H1 (cell line): ENCODE results near the gene BTBD1. TPM values are rescaled to one million over a fixed set of nuclear protein-coding genes. Genes with fewer than 3 reads are reported as not detected.

Source experiments
- CTCF ChIA-PET: fragments of 300-600 bp; sonication (Branson Sonifier 250); formaldehyde crosslinking; loops from one replicate; lab custom pipeline; 2021; ENCODE audit not compliant: partially characterized antibody; lab: Charles Lee
- POLR2A ChIA-PET: fragments of 300-600 bp; sonication (Branson Sonifier 250); formaldehyde crosslinking; loops from one replicate; lab custom pipeline; 2021; ENCODE audit warnings: inconsistent platforms; ENCODE audit not compliant: partially characterized antibody; lab: Charles Lee
- DNase-seq, 2 experiments: peaks; one replicate each; pipeline versions ENCODE4 v3.0.0 to v3.0.0-alpha.2; 2010 to 2022; ENCODE audit warnings: low spot score in 2 of 2, low read depth in 1 of 2, mixed read lengths in 1 of 2
- FAIRE-seq: peaks from 2 replicates; lab custom pipeline; 2011; peaks lifted over from hg19 to GRCh38; lab: Jason Lieb, UNC
- H2AFZ ChIP-seq: 2 replicates; pipeline ENCODE4 v1.8.1; 2012; ENCODE audit warnings: low read length, inconsistent platforms
- H2AK5ac ChIP-seq: 2 replicates; pipeline ENCODE4 v1.6.1; 2013; ENCODE audit warnings: low read depth, low read length
- H2BK120ac ChIP-seq: replicated peaks from 2 replicates; pipeline ENCODE3; 2013; ENCODE audit warnings: low read depth, low read length, inconsistent platforms
- H2BK12ac ChIP-seq: 2 replicates; pipeline ENCODE4 v1.6.1; 2013; ENCODE audit warnings: low read depth, low read length
- H2BK15ac ChIP-seq: 2 replicates; pipeline ENCODE4 v1.6.1; 2013; ENCODE audit warnings: low read length
- H2BK20ac ChIP-seq: 2 replicates; pipeline ENCODE4 v1.6.1; 2013; ENCODE audit warnings: low read length
- H2BK5ac ChIP-seq: 2 replicates; pipeline ENCODE4 v1.6.1; 2013; ENCODE audit warnings: low read depth, low read length
- H3K14ac ChIP-seq: 2 replicates; pipeline ENCODE4 v1.6.1; 2013; ENCODE audit warnings: inconsistent platforms; ENCODE audit not compliant: insufficient read length
- H3K18ac ChIP-seq: 2 replicates; pipeline ENCODE4 v1.6.1; 2013; ENCODE audit warnings: low read length; ENCODE audit errors: extremely low read depth
- H3K23ac ChIP-seq: 2 replicates; pipeline ENCODE4 v1.6.1; 2013; ENCODE audit warnings: inconsistent platforms; ENCODE audit not compliant: insufficient read length
- H3K23me2 ChIP-seq: 2 replicates; pipeline ENCODE4 v1.6.1; 2013; ENCODE audit warnings: low read depth, low read length
- H3K27ac ChIP-seq: 2 replicates; pipeline ENCODE4 v1.6.1; 2011; ENCODE audit warnings: low read depth, low read length, inconsistent platforms
- H3K27me3 ChIP-seq, 4 experiments: replicated peaks in 1 of 4; 1 replicate in 1 of 4; 2 replicates in 3 of 4; pipeline versions ENCODE4 v1.6.1 to v1.8.1; 2011 to 2013; ENCODE audit warnings: low read length in 3 of 4, mild to moderate bottlenecking in 3 of 4, inconsistent platforms in 2 of 4, mixed read lengths in 2 of 4, moderate library complexity in 1 of 4; ENCODE audit not compliant: control insufficient read depth in 3 of 4, insufficient read depth in 3 of 4; ENCODE audit errors: extremely low read depth in 1 of 4
- H3K36me3 ChIP-seq, 4 experiments: 2 replicates each; pipeline versions ENCODE4 v1.6.1 to v1.8.1; 2011 to 2013; ENCODE audit warnings: mild to moderate bottlenecking in 4 of 4, low read length in 3 of 4, moderate library complexity in 2 of 4, control low read depth in 1 of 4, inconsistent platforms in 1 of 4; ENCODE audit not compliant: insufficient read depth in 4 of 4, control insufficient read depth in 2 of 4
- H3K4ac ChIP-seq: replicated peaks from 2 replicates; pipeline ENCODE3; 2013; ENCODE audit warnings: low read length, low read depth, mixed read lengths, inconsistent platforms; ENCODE audit not compliant: insufficient read length
- H3K4me1 ChIP-seq, 4 experiments: replicated peaks in 1 of 4; 1 replicate in 1 of 4; 2 replicates in 3 of 4; pipeline versions ENCODE4 v1.6.1 to v1.8.1; 2011 to 2013; ENCODE audit warnings: low read length in 3 of 4, inconsistent platforms in 2 of 4, mixed read lengths in 1 of 4; ENCODE audit not compliant: insufficient read depth in 4 of 4, control insufficient read depth in 3 of 4
- H3K4me2 ChIP-seq, 2 experiments: 2 replicates each; pipeline versions ENCODE4 v1.6.1 to v1.8.1; 2011 to 2013; ENCODE audit warnings: low read depth in 2 of 2, low read length in 2 of 2, control low read depth in 1 of 2, inconsistent platforms in 1 of 2, mild to moderate bottlenecking in 1 of 2; ENCODE audit not compliant: insufficient read depth in 1 of 2
- H3K4me3 ChIP-seq, 4 experiments: fragments of 200-600, 300-600 bp in 1 of 4; sonication (generic), shearing (Covaris generic), sonication (Bioruptor Twin) in 1 of 4; 2 replicates each; pipeline versions ENCODE4 v1.5.1 to v1.8.1; 2011 to 2016; ENCODE audit warnings: low read length in 4 of 4, low read depth in 3 of 4, control low read depth in 2 of 4, inconsistent platforms in 2 of 4, mild to moderate bottlenecking in 2 of 4, mixed read lengths in 1 of 4, moderate library complexity in 1 of 4; ENCODE audit not compliant: insufficient read depth in 2 of 4; ENCODE audit errors: extremely low read depth in 1 of 4
- H3K56ac ChIP-seq: replicated peaks from 2 replicates; pipeline ENCODE3; 2013; ENCODE audit warnings: low read depth, mild to moderate bottlenecking, mixed read lengths, low read length, inconsistent platforms; ENCODE audit not compliant: insufficient read length
- H3K79me1 ChIP-seq: 2 replicates; pipeline ENCODE4 v1.6.1; 2013; ENCODE audit warnings: low read depth, low read length, control low read depth
- H3K79me2 ChIP-seq, 2 experiments: 2 replicates each; pipeline versions ENCODE4 v1.6.1 to v1.8.1; 2012 to 2013; ENCODE audit warnings: low read length in 2 of 2, mild to moderate bottlenecking in 2 of 2, inconsistent platforms in 1 of 2; ENCODE audit not compliant: insufficient read depth in 2 of 2, control insufficient read depth in 1 of 2
- H3K9ac ChIP-seq, 4 experiments: replicated peaks in 1 of 4; 1 replicate in 1 of 4; 2 replicates in 3 of 4; pipeline versions ENCODE4 v1.6.1 to v1.8.1; 2011 to 2013; ENCODE audit warnings: low read depth in 3 of 4, low read length in 3 of 4, control low read depth in 2 of 4, mild to moderate bottlenecking in 2 of 4, moderate library complexity in 2 of 4, inconsistent platforms in 1 of 4; ENCODE audit errors: extremely low read depth in 1 of 4
- H3K9me3 ChIP-seq, 2 experiments: 2 replicates each; pipeline versions ENCODE4 v1.6.1 to v1.8.1; 2012 to 2013; ENCODE audit warnings: mild to moderate bottlenecking in 2 of 2, moderate library complexity in 2 of 2, control low read depth in 1 of 2, inconsistent platforms in 1 of 2, low read depth in 1 of 2, low read length in 1 of 2, mixed read lengths in 1 of 2; ENCODE audit not compliant: insufficient read depth in 2 of 2
- H4K20me1 ChIP-seq, 2 experiments: replicated peaks in 1 of 2; 2 replicates each; pipeline versions ENCODE3 to v1.8.1; 2011 to 2013; ENCODE audit warnings: inconsistent platforms in 2 of 2, low read length in 2 of 2, mild to moderate bottlenecking in 1 of 2; ENCODE audit not compliant: insufficient read depth in 2 of 2, control insufficient read depth in 1 of 2
- H4K5ac ChIP-seq: 2 replicates; pipeline ENCODE4 v1.6.1; 2013; ENCODE audit warnings: low read length, low read depth, mixed read lengths, inconsistent platforms; ENCODE audit not compliant: insufficient read length
- H4K8ac ChIP-seq: 2 replicates; pipeline ENCODE4 v1.8.0; 2013; ENCODE audit warnings: mild to moderate bottlenecking, moderate library complexity, low read length, inconsistent platforms; ENCODE audit not compliant: insufficient read depth; ENCODE audit errors: extremely low read depth
- H4K91ac ChIP-seq: replicated peaks from 2 replicates; pipeline ENCODE3; 2013; ENCODE audit warnings: low read length, mixed read lengths, inconsistent platforms; ENCODE audit not compliant: insufficient read length
- HDAC6 ChIP-seq: IDR thresholded peaks from one replicate; pipeline ENCODE4 v1.7.1; 2012; ENCODE audit warnings: low read depth, mild to moderate bottlenecking, inconsistent platforms, low read length, moderate library complexity
- WGBS, 2 experiments: shearing (Covaris generic) in 1 of 2; methylation state at CpG; one replicate each; pipeline versions ENCODE4 v1.1.6 to v1.1.7; 2013 to 2015; ENCODE audit warnings: low lambda C conversion rate in 2 of 2, mixed read lengths in 2 of 2, inconsistent platforms in 1 of 2, low coverage in 1 of 2, missing lambda C conversion rate in 1 of 2; ENCODE audit not compliant: insufficient replicate concordance in 2 of 2, insufficient coverage in 1 of 2, insufficient read length in 1 of 2; ENCODE audit errors: extremely low coverage in 1 of 2, missing lambda C conversion rate in 1 of 2; 5-methylcytosine and 5-hydroxymethylcytosine counted together
- polyA plus RNA-seq, 7 experiments: library from polyadenylated mRNA; depleted of rRNA in 3 of 7; stranded (reverse) in 5 of 7; unstranded in 2 of 7; fragments of >200 nt in 5 of 7; fragments of 200-250 nt in 2 of 7; gene quantifications; 1 replicate in 5 of 7; 2 replicates in 1 of 7; 4 replicates in 1 of 7; pipeline versions ENCODE4 v1.2.1 to v1.2.3, GENCODE V29; 2011 to 2013; ENCODE audit warnings: missing spikeins in 2 of 7, mixed read lengths in 2 of 7
- total RNA-seq: library from RNA; stranded (reverse); fragmentation: NEBNext Ultra II Directional; extraction: Animal tissue kit (Norgen Biotek cat#: 25700); gene quantifications from 2 replicates; pipeline ENCODE4 v1.2.1, GENCODE V29; 2021

Gene BTBD1
- total and polyA plus RNA-seq, 2 of the 8 experiments (the other 6 are each of a cell fraction or from before 2014, with no cell fraction given) = 18.6 to 39.5 TPM

- Histone ChIP-seq H3K27ac (no peak overlapping the region), H3K27me3 (no peaks in the 10 kb centered on the region; a peak in 1 of 7 replicates), H2AK5ac (no peak overlapping the region), H2BK120ac (no peak overlapping the region), H2BK20ac (no peak overlapping the region), H3K4me3 (no peak overlapping the region), H4K5ac (no peak overlapping the region), H3K56ac (no peak overlapping the region), H4K91ac (no peak overlapping the region), H2BK5ac (no peak overlapping the region), H3K36me3 (no peaks in the 10 kb centered on the region), H3K4me2 (no peak overlapping the region), H3K9me3 (no peaks in the 10 kb centered on the region), H3K79me1 (no peaks in the 10 kb centered on the region), H3K4me1 (no peaks in the 10 kb centered on the region), H4K20me1 (no peaks in the 10 kb centered on the region), H3K4ac (no peak overlapping the region), H3K14ac (no peak overlapping the region), H2BK12ac (no peak overlapping the region), H3K9ac (no peak overlapping the region), H4K8ac (no peak overlapping the region), H3K18ac (no peak overlapping the region), H3K23me2 (peaks cover 6% of the 10 kb centered on the region; the same call in 1 of the 2 replicates), H3K23ac (no peak overlapping the region), H2AFZ (no peak overlapping the region), H3K79me2 (no peaks in the 10 kb centered on the region), H2BK15ac (no peak overlapping the region)
- FAIRE-seq = no peak
- POLR2A ChIA-PET = no interaction called here
- CTCF ChIA-PET = no interaction called here
- 93% methylated on average over 3 of the region's 3 CpGs; no CpG with 5 or more reads in 1 of the 2 experiments for WGBS, 2 experiments
- no peak for DNase-seq
- no peak for TF ChIP-seq HDAC6
These were observed 48.4 kb upstream of the BTBD1 start for GRCh38 chr15:83115410-83115809.
